GM18498 (cell line): ENCODE measurements around the gene SLC5A1.

Experiments
- ATAC-seq: cut with Tn5 transposase; IDR thresholded peaks from one replicate; pipeline ENCODE4 v1.9.1; 2021; ENCODE audit warnings: mild to moderate bottlenecking, moderate library complexity; ENCODE audit not compliant: unreplicated experiment

The SLC5A1 gene

GRCh38 chr22:32050678-32051515 lies 7.8 kb downstream of the SLC5A1 start:
- no peak for ATAC-seq

- ATAC-seq = no peak
Measured at GRCh38 chr22:32052244-32052643, 9.2 kb downstream of the SLC5A1 start.

GRCh38 chr22:32052936-32053791 lies 10.1 kb downstream of the SLC5A1 start:
- ATAC-seq = no peak

GRCh38 chr22:32055069-32055468 lies 12.0 kb downstream of the SLC5A1 start:
- ATAC-seq = no peak

- no peak for ATAC-seq
Measured at GRCh38 chr22:32058656-32059260, 15.7 kb downstream of the SLC5A1 start.

GRCh38 chr22:32059426-32059825 lies 16.4 kb downstream of the SLC5A1 start:
- no peak for ATAC-seq

- no peak for ATAC-seq
Measured at GRCh38 chr22:32063701-32064100, 20.6 kb downstream of the SLC5A1 start.

GRCh38 chr22:32066820-32067219 lies 23.8 kb downstream of the SLC5A1 start:
- no peak for ATAC-seq

- ATAC-seq = no peak
Measured at GRCh38 chr22:32067613-32068012, 24.6 kb downstream of the SLC5A1 start.

GRCh38 chr22:32069579-32070372 lies 26.7 kb downstream of the SLC5A1 start:
- no peak for ATAC-seq

GRCh38 chr22:32073262-32073661 lies 30.2 kb downstream of the SLC5A1 start:
- no peak for ATAC-seq

GRCh38 chr22:32073823-32074380 lies 30.8 kb downstream of the SLC5A1 start:
- ATAC-seq = no peak

- no peak for ATAC-seq
Measured at GRCh38 chr22:32075997-32076760, 33.1 kb downstream of the SLC5A1 start.

- no peak for ATAC-seq
Measured at GRCh38 chr22:32076761-32077084, 33.7 kb downstream of the SLC5A1 start.

GRCh38 chr22:32077151-32077550 lies 34.1 kb downstream of the SLC5A1 start:
- no peak for ATAC-seq

- ATAC-seq = no peak
Measured at GRCh38 chr22:32079130-32080089, 36.3 kb downstream of the SLC5A1 start.

- ATAC-seq = no peak
Measured at GRCh38 chr22:32080904-32081303, 37.8 kb downstream of the SLC5A1 start.

- ATAC-seq = no peak
Measured at GRCh38 chr22:32082331-32082730, 39.3 kb downstream of the SLC5A1 start.

GRCh38 chr22:32083000-32083399 lies 39.9 kb downstream of the SLC5A1 start:
- no peak for ATAC-seq
